Parathyroid adenoma (tissue), 2 donors: ENCODE measurements around the gene HNRNPR.
A peak's percentile ranks its signal among the peaks of the same experiment; 100 is the strongest.

ENCODE experiments used
- H2AFZ ChIP-seq: fragments of 300-600 bp; sonication (generic); one replicate; pipeline ENCODE4 v1.7.0; 2017; ENCODE audit warnings: antibody characterized with exemption, mild to moderate bottlenecking
- H3K27ac ChIP-seq: fragments of 300-600 bp; sonication (generic); one replicate; pipeline ENCODE4 v1.7.0; 2017
- H3K27me3 ChIP-seq: fragments of 300-600 bp; sonication (generic); one replicate; pipeline ENCODE4 v1.7.0; 2017; ENCODE audit warnings: low read length; ENCODE audit not compliant: control insufficient read depth, insufficient read depth
- H3K36me3 ChIP-seq: fragments of 300-600 bp; sonication (generic); one replicate; pipeline ENCODE4 v1.7.0; 2017; ENCODE audit warnings: low read length; ENCODE audit not compliant: control insufficient read depth, insufficient read depth
- H3K4me1 ChIP-seq: fragments of 300-600 bp; sonication (generic); one replicate; pipeline ENCODE4 v1.7.0; 2017; ENCODE audit warnings: control low read depth
- H3K4me2 ChIP-seq: fragments of 300-600 bp; sonication (generic); one replicate; pipeline ENCODE4 v1.7.0; 2017; ENCODE audit warnings: low read length
- H3K4me3 ChIP-seq: fragments of 300-600 bp; sonication (generic); one replicate; pipeline ENCODE4 v1.7.0; 2017; ENCODE audit warnings: low read depth, low read length
- H3K79me2 ChIP-seq: fragments of 300-600 bp; sonication (generic); one replicate; pipeline ENCODE4 v1.7.0; 2017; ENCODE audit warnings: control low read depth
- H3K9ac ChIP-seq: fragments of 300-600 bp; sonication (generic); one replicate; pipeline ENCODE4 v1.7.0; 2017; ENCODE audit warnings: mild to moderate bottlenecking
- H3K9me3 ChIP-seq: fragments of 300-600 bp; sonication (generic); one replicate; pipeline ENCODE4 v1.7.0; 2017; ENCODE audit warnings: low read length; ENCODE audit not compliant: control insufficient read depth
- TF ChIP-seq, protein P1 (sequence below): fragments of 300-600 bp; sonication (generic); IDR thresholded peaks from one replicate; pipeline ENCODE4 v1.7.0; 2017; ENCODE audit warnings: antibody characterized with exemption, mild to moderate bottlenecking
- donor health status: primary hyperparathyroidism.

Gene HNRNPR

DNA sequence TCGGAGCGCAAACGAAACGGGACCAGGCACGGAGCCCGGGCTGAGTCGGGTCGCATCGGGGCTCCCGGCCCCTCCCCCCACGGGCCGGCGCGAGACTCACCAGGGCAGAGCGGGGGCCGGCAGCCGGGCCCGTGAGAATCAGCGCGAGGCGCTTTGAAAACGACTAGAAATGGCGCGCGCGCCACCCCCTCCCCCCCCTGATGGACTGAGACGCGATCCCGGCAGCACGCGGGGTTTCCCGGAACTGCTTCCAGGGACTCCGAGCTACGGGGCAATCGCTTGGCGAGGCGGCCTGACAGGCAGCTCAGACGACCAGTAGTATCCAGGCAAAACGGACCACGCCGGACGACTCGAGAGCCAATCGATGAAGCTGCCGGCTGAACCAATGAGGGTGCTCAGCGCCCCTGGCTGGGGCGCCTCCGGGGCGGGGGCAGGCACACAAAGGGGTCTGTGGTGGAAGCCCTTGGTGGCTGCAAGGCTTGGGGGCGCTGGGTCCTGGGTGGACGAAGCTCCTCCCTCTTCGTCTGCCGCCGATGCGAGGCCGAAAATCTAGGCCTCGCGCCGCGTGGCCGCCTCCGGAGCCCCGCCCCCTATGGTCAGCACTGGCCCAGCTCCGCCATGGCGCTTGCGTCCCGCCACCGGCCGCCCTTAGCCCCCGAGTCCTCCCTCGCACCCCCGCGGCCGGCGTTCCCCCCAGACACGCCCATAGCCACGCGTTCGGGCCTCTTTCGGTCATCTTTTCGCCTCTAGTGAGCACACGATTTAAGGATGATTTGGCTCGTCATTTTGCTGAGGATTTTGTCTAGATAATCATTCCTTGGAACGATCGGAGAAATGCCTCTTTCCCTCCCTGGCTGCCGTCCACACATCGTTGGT, at the start of gene HNRNPR:
Gene HNRNPR (minus strand): TSS at position 174 of the 876 bp plus-strand sequence. CDS start 3,276 bp downstream, outside the sequence.
- peaks cover 4% of the 10 kb centered on the region for H3K4me1 ChIP-seq
- H2AFZ ChIP-seq, result peak within 1 kb of the TSS; percentile 98
- H3K27ac ChIP-seq, result peak within 1 kb of the TSS; percentile 94
- peaks cover 24% of the 10 kb centered on the region for H3K79me2 ChIP-seq
- H3K4me3 ChIP-seq, result peak within 1 kb of the TSS; percentile 65
- peak within 1 kb of the TSS; percentile 46 for H3K9ac ChIP-seq
- peak within 1 kb of the TSS; percentile 94 for H3K4me2 ChIP-seq
- H3K36me3 ChIP-seq, result no peaks in the 10 kb centered on the region
- TF ChIP-seq, protein P1, sequence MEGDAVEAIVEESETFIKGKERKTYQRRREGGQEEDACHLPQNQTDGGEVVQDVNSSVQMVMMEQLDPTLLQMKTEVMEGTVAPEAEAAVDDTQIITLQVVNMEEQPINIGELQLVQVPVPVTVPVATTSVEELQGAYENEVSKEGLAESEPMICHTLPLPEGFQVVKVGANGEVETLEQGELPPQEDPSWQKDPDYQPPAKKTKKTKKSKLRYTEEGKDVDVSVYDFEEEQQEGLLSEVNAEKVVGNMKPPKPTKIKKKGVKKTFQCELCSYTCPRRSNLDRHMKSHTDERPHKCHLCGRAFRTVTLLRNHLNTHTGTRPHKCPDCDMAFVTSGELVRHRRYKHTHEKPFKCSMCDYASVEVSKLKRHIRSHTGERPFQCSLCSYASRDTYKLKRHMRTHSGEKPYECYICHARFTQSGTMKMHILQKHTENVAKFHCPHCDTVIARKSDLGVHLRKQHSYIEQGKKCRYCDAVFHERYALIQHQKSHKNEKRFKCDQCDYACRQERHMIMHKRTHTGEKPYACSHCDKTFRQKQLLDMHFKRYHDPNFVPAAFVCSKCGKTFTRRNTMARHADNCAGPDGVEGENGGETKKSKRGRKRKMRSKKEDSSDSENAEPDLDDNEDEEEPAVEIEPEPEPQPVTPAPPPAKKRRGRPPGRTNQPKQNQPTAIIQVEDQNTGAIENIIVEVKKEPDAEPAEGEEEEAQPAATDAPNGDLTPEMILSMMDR, result no peak
- no peaks in the 10 kb centered on the region for H3K27me3 ChIP-seq
- no peaks in the 10 kb centered on the region for H3K9me3 ChIP-seq

- no peaks in the 10 kb centered on the region for H3K27me3 ChIP-seq
- no peak overlapping the region for H3K9ac ChIP-seq
- H2AFZ ChIP-seq, result no peak overlapping the region
- TF ChIP-seq, protein P1, result no peak
- no peaks in the 10 kb centered on the region for H3K79me2 ChIP-seq
- no peak overlapping the region for H3K4me3 ChIP-seq
- H3K4me2 ChIP-seq, result no peak overlapping the region
- no peaks in the 10 kb centered on the region for H3K9me3 ChIP-seq
- H3K27ac ChIP-seq, result peak overlapping the region; percentile 44
- no peaks in the 10 kb centered on the region for H3K4me1 ChIP-seq
- H3K36me3 ChIP-seq, result no peaks in the 10 kb centered on the region
Measured at GRCh38 chr1:23393706-23394105, 49.6 kb upstream of the HNRNPR start.

GRCh38 chr1:23392125-23392855, 48.2 kb upstream of the HNRNPR start:
- Histone ChIP-seq H3K79me2 (no peaks in the 10 kb centered on the region), H3K9me3 (no peaks in the 10 kb centered on the region), H3K27me3 (no peaks in the 10 kb centered on the region), H3K4me2 (no peak overlapping the region), H3K4me3 (no peak overlapping the region), H3K4me1 (no peaks in the 10 kb centered on the region), H3K9ac (no peak overlapping the region), H2AFZ (no peak overlapping the region), H3K36me3 (no peaks in the 10 kb centered on the region), H3K27ac (no peak overlapping the region)
- TF ChIP-seq, protein P1, result no peak

DNA sequence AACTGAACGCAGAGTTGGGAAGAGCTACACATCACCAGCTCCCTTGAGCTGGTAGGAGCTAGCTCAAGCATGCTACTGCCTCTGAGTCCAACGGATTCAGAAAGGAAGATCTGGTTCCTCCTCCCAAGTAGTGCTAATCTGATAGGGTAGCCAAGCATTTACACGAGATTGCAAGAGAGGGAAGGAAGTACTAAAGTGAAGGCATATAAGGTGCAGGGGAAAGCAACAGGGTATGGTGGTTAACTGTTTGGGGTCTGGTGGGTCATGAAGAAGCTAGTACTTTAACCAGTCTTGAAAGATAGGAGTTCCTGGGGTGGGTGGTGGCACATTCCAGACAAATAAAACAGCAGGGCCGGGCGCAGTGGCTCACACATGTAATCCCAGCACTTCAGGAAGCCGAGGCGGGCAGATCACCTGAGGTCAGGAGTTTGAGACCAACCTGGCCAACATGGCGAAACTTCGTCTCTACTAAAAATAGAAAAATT, 45.8 kb upstream of the HNRNPR start:
- TF ChIP-seq, protein P1, result no peak
- no peak overlapping the region for H3K4me3 ChIP-seq
- no peaks in the 10 kb centered on the region for H3K79me2 ChIP-seq
- no peaks in the 10 kb centered on the region for H3K27me3 ChIP-seq
- H2AFZ ChIP-seq, result no peak overlapping the region
- no peaks in the 10 kb centered on the region for H3K36me3 ChIP-seq
- H3K4me2 ChIP-seq, result no peak overlapping the region
- no peaks in the 10 kb centered on the region for H3K9me3 ChIP-seq
- no peak overlapping the region for H3K27ac ChIP-seq
- H3K9ac ChIP-seq, result no peak overlapping the region
- H3K4me1 ChIP-seq, result no peaks in the 10 kb centered on the region
